T1000 (cell line): Measurements from ENCODE around the gene FAM222A.

ENCODE experiments used
- DNase-seq: peaks from one replicate; lab custom pipeline; 2025; ENCODE audit warnings: mixed read lengths; lab: John Stamatoyannopoulos, UW

Gene FAM222A

GRCh38 chr12:109802828-109803227, 89.2 kb downstream of the FAM222A start:
- DNase-seq, result no peak

DNA sequence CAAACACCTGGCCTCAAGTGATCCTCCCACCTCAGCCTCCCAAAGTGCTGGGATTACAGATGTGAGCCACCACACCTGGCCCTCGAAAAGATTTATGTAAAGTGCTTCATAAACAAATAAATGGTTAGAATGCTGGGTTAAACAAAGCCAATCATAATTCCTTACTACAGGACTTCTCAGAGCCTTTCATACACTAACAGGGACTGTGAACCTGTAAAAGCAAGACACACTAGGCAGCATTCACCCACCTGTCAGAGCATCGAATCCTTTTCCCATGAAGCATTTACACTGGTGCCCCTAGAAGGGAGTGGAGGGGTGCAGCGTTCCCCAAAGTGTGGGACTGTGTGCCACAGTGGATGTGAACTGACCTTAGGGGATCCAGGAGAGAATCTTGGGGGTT, 90.1 kb downstream of the FAM222A start:
- DNase-seq, result no peak

GRCh38 chr12:109804820-109805761, 91.5 kb downstream of the FAM222A start:
- peak; percentile 32 for DNase-seq

DNA sequence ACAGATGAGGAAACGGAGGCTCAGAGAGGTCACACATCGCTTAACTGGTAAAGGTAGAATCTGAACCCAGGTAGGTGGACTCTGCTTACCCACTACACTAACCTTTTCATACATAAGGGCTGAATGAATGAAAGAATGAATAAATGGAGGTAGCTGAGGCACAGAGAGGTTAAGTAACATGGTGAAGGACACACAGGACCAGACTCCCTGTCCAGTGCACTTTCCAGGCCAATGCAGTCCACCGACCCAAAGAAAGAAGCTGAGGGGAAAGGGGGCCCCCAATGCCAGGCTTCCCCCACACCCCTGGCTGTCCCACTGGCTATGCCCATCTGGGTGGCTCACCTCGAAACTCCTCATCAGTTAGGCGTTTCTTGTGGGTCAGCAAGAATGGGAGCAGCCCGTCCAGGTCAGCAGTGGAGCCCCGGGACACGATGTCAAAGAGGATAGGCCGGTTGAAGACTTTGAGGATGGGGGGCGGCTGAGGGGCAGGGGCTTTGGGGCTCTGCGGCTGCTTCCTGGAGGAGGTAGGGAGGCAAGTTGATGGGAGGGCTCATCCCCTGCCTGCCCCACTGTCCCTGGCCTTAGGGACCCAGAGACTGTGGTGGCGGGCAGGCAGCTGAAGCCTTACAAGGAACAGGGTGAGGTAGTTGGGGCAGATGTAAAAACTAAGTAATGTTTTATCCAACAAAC, 94.5 kb downstream of the FAM222A start:
- DNase-seq, result no peak

DNA sequence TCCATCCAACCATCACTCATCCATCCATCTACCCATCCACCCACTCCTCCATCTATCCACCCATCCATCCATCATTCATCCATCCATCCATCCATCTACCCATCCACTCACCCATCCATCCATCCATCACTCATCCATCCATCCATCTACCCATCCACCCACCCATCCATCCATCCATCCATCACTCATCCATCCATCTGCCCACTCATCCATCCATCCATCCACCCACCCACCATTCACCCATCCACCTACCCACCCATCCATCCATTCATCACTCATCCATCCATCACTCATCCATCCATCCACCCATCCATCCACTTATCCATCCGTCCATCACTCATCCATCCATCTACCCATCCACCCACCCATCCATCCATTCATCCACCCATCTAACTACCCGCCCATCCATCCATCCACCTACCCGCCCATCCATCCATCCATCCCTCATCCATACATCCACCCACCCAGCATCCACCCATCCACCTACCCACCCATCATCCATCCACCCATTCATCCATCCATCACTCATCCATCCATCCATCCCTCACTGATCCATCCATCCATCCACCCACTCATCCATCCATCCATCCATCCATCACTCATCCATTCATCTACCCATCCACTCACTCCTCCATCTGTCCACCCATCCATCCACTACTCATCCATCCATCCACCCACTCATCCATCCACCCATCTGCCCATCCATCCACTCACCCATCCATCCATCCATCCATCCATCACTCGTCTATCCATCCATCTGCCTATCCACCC, 95.4 kb downstream of the FAM222A start:
- no peak for DNase-seq

DNA sequence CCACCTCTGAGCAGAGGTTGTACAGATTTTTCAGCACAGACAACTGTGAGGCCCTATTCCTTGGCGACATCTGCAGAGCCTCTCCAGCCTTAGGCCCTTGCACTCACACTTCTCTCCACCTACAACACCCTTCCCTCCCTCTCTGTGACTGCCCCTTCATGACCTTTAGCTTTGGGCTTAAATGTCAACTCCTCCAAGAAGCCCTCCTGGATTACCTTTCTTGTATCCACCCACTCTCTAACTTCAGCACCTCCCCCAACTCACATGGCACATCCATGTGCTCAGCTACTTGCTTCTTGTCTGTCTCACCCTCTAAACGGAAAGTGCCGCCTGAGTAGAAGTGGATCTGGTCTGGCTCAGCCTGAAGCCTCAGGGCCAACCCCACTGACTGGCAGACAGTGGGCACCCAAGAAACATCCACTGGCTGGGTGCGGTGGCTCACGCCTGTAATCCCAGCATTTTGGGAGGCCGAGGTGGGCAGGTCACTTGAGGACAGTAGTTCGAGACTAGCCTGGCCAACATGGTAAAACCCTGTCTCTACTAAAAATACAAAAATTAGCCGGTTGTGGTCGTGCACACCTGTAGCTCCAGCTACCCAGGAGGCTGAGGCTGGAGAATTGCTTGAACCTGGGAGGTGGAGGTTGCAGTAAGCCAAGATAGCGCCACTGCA, 97.5 kb downstream of the FAM222A start:
- no peak for DNase-seq

DNA sequence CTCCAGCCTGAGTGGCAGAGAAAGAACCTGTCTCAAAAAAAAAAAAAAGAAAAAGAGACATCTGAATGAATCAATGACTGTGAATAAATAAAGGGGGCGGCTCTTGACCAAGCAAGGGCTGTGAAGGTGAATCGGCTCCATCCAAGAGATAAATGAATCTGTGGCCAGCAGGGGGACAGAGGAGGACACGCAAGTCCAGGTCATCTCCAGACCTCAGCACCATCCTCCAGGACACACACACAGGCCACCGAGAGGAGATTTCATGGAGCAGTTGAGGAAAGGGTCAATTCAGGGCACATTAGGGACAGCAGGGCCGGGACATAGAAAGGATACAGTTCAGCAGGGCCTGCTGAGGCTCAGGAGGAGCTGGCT, 98.0 kb downstream of the FAM222A start:
- no peak for DNase-seq

DNA sequence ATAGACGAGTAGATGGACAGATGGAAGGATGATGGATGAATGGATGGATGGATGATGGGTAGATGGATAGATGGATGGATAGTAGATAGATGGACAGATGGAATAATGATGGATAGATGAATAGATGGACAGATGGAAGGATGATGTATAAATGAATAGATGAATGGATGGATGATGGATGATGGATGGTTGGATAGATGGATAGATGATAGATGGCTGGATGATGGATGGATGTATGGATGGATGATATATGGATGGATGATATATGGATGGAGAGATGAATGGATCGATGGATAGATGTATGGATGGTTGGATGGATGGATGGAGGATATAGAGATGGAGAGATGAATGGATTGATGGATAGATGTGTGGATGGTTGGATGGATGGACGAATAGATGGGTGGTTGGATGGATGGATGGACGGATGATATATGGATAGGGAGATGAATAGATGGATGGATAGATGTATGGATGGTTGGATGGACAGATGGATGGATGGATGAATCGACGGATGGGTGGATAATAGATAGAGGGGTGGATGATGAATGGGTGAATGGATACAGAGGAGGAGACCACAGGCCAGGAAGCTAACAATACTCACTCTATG, 100.3 kb downstream of the FAM222A start:
- no peak for DNase-seq

- DNase-seq, result no peak
Measured at GRCh38 chr12:109814600-109815150, 101.0 kb downstream of the FAM222A start.

DNA sequence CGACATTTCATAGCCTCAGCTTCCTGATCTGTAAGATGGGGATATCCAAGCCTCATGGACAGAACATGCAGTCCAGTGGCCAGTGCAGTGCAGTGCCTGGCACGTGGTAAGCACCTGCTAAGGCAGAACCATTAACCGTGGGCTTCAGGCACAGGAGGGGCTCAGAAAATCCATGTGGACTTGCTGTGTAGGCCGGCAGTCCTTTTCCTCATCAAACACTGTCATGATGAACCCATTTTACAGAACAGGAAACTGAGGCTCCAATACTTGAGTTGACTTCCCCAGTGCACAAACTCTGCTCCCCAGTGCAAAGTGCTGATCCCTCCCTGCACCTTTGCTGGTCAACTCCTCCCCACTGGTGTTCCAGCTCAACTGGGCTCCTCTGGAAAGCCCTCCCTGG, 101.6 kb downstream of the FAM222A start:
- no peak for DNase-seq

DNA sequence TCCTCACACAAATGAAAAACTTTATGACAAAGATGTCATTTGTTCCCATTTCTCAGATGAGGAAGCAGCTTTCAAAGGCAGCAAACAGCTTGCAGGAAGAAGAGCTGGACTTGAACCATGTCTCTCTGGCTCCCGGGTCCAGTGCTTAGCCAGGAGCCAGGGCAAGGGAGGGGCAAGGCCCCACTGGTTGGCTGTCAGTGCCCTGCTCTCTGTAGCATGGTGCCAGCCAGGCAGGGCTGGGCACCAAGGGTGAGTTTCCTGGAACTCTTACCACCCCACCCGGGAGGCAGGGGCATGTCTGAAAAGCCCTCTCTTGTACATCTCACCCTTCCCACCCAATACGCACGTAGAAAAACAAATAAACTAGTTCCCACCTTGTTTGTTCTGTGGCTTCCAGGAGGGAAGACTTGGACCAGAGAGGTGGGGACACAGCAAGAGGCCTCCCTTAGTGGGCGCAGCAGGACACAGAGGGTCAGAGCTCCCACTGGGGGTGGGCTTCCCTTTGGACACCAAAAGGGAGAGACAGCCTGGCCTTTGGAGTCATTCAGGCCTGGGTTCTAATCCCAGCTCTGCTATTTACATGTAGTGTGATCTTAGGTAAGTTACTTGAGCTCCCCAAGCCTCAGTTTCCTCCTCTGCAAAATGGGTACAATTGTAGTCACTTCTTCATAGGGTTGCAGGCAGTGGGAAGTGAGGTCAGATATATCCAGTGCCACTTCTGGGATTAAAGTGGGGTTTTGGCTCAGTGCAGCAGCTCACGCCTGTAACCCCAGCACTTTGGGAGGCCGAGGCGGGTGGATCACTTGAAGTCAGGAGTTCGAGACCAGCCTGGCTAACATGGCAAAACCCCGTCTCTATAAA, 102.4 kb downstream of the FAM222A start:
- DNase-seq, result no peak

GRCh38 chr12:109816870-109817269, 103.2 kb downstream of the FAM222A start:
- DNase-seq, result no peak

DNA sequence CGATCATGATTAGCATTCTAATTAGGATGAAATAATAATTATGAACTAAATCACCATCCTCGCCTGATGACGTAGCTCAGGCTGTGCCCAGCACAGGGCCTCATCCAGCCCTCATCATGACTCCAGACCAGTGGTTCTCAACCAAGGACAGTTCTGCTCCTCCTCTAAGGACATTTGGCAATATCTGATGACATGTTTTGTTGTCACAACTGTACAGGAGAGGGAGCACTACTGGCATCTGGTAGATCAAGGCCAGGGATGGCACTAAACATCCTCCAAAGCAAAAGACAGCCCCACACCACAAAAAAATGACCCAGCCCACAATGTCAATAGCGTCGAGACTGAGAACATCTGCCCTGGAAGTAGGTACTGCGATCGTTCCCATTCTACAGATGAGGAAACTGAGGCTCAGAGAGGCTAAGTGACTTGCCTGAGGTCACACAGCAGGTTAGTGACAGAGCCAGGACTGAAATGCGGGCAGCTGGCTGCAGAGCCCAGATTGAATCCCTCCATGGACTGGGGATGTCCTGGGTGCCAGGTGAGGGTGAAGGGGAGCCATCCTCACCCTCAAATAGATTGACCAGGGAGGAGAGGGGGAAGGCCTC, 104.1 kb downstream of the FAM222A start:
- no peak for DNase-seq

DNA sequence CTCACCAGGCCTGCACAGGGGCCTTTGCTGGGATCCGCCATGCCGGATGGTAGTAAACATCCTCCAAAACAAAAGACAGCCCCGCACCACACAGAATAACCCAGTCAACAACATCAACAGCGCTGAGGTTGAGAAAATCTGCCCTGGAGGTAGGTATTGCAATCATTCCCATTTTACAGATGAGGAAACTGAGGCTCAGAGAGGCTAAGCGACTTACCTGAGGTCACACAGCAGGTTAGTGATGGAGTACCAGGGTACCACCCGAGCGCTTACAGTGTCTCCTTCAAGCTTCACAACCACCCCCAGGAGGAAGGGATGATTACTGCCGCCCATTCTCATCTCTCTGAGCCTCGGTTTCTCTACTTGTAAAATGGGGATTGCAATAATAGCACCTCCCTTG, 104.6 kb downstream of the FAM222A start:
- DNase-seq, result no peak

GRCh38 chr12:109818905-109819500, 105.4 kb downstream of the FAM222A start:
- DNase-seq, result no peak
